RCC 7860 (cell line): ENCODE data around the gene C2.
"Not testable (repeated sequence)": the region's sequence is repeated elsewhere in the genome, so short reads cannot be mapped to it uniquely, and the experiment has no call there.

ENCODE experiments used
- DNase-seq: peaks from one replicate; pipeline ENCODE4 v3.0.0-alpha.2; 2015; ENCODE audit warnings: low spot score
- FAIRE-seq: peaks from 2 replicates; lab custom pipeline; 2012; peaks lifted over from hg19 to GRCh38; lab: Jason Lieb, UNC

C2 gene

DNA sequence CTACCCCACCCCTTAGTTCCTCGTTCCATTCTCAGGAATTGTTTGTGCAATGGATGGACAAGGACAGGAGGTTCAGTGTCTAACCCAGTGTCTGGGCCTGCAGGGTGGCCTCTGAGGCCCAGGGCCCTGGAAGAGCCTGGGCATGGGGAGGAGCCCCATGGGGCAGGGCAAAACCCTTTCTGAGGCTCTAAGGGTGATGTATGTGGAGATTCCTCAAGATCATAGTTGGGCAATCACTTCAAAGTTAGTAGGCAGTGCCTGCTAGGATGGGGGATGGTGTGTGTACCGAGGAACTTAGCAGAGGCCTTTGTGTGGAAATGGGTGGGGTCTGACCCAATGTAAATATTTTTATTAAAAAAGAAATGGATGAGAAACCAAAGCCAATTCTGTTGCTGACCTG, 6.7 kb upstream of the C2 start:
- DNase-seq = no peak
- FAIRE-seq = no peak

- no peak for FAIRE-seq
- peak; percentile 20 for DNase-seq
These were observed 4.6 kb upstream of the C2 start for GRCh38 chr6:31922942-31923341.

DNA sequence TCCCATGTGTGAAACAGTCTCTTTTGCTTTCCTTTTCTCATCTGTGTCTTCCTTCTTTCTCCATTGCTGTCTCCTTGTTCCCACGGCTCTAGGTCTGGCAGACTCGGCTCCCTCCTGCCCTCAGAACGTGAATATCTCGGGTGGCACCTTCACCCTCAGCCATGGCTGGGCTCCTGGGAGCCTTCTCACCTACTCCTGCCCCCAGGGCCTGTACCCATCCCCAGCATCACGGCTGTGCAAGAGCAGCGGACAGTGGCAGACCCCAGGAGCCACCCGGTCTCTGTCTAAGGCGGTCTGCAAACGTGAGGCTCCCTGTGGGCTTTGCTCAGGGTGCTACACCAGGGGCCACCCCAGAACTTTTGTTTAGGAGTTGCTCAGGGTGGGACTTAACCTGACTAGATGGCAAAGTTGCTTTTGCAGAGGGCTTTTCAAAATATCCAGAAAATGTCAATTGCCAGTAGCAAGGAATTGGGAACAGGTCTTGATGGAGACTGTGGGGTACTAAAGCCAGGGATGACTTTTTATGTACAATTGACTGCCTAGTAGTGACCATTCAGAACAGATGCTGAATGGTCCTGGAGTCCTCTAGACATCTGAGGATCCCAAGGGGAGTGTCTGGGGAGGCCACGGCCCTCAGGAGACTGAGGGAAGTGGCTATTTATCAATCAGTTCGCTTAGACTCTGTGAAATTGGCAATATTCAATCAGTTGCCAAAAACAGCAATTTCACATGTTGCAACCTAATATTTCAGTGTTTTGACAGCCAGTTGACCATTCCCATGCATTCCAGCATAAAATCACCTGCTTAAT, 550 bp downstream of the C2 start:
- DNase-seq (no peak), FAIRE-seq (no peak)

- DNase-seq (no peak), FAIRE-seq (no peak)
These were observed 1.1 kb downstream of the C2 start for GRCh38 chr6:31928672-31928939.

GRCh38 chr6:31930962-31931361, 3.4 kb downstream of the C2 start:
- no peak for FAIRE-seq
- no peak for DNase-seq

- DNase-seq, FAIRE-seq: not testable (repeated sequence)
These were observed 4.6 kb downstream of the C2 start for GRCh38 chr6:31932137-31932536.

GRCh38 chr6:31933537-31933936, 6.0 kb downstream of the C2 start:
- no peak for DNase-seq
- no peak for FAIRE-seq

DNA sequence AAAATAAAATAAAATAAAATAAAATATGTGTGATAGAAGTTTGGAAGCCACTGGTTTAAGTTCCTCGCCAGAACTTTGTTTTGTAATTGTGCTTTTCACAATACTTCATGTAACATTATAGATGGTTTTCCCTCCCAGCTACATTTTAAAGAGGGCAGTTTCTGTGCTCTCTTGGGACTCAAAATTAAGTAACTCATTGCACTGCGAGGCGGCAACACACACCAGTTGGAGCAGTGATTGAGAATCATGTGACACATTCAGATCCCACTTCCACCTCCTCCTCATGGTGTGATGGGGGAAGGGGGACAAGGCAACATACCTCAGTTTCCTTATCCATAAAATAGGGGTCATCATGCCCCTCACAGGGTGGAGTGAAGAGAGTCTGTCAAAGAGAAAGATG, 7.5 kb downstream of the C2 start:
- DNase-seq (no peak), FAIRE-seq (no peak)

- DNase-seq = no peak
- no peak for FAIRE-seq
These were observed 8.3 kb downstream of the C2 start for GRCh38 chr6:31935823-31936222.

- DNase-seq (peak; percentile 3), FAIRE-seq (no peak)
These were observed 12.7 kb downstream of the C2 start for GRCh38 chr6:31940256-31940664.

DNA sequence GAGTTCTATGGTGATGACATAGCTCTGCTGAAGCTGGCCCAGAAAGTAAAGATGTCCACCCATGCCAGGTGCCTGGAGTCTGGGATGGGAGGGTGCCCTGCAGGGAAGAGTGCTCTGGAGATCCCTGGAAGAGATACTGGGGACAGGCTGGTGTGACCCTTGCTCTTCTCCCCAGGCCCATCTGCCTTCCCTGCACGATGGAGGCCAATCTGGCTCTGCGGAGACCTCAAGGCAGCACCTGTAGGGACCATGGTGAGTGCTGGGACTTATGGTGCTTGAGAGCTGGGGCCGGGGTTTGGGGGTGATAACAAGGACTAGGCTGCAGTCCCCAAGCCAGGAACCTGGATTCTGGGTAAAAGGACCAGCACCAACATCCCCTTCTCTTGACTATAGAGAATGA, 16.2 kb downstream of the C2 start:
- FAIRE-seq (no peak), DNase-seq (no peak)

DNA sequence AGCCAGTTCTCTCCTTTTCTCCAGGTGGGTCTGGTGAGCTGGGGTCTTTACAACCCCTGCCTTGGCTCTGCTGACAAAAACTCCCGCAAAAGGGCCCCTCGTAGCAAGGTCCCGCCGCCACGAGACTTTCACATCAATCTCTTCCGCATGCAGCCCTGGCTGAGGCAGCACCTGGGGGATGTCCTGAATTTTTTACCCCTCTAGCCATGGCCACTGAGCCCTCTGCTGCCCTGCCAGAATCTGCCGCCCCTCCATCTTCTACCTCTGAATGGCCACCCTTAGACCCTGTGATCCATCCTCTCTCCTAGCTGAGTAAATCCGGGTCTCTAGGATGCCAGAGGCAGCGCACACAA, 17.6 kb downstream of the C2 start:
- DNase-seq = no peak
- FAIRE-seq = no peak

- no peak for FAIRE-seq
These were observed 18.2 kb downstream of the C2 start, which contains the start of gene CFB for GRCh38 chr6:31945507-31946369. TSS of gene CFB (plus strand) at chr6:31946095. CDS start at chr6:31946222, 127 bp downstream.

DNA sequence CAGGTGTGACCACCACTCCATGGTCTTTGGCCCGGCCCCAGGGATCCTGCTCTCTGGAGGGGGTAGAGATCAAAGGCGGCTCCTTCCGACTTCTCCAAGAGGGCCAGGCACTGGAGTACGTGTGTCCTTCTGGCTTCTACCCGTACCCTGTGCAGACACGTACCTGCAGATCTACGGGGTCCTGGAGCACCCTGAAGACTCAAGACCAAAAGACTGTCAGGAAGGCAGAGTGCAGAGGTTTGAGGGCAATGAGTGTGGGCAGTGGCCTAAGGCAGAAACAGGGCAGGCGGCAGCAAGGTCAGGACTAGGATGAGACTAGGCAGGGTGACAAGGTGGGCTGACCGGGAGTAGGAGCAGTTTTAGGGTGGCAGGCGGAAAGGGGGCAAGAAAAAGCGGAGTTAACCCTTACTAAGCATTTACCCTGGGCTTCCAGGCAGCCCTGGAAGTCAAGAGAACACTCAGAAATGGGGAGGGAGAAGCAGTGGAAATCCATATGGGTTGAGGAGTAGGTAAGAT, 18.9 kb downstream of the C2 start:
- FAIRE-seq (no peak), DNase-seq (no peak)

More at GRCh38 chr6:31945507-31946369, 18.2 kb downstream of the C2 start, which contains the start of gene CFB:
- peak; percentile 66 for DNase-seq

DNA sequence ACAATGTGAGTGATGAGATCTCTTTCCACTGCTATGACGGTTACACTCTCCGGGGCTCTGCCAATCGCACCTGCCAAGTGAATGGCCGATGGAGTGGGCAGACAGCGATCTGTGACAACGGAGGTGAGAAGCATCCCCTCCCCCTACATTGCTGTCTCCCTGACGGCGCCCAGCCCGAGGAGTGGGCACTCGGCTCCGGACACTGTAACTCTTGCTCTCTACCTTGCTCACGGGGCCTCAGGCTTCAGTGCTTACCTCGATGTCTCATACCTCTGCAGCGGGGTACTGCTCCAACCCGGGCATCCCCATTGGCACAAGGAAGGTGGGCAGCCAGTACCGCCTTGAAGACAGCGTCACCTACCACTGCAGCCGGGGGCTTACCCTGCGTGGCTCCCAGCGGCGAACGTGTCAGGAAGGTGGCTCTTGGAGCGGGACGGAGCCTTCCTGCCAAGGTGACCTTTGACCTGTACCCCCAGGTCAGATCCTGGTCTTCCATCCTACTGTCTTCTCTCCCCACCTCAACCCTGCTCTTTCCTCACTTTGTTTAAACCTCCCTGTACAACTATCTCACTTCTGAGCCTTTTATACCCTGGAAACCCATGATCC, 19.7 kb downstream of the C2 start:
- FAIRE-seq = no peak
- DNase-seq = no peak

DNA sequence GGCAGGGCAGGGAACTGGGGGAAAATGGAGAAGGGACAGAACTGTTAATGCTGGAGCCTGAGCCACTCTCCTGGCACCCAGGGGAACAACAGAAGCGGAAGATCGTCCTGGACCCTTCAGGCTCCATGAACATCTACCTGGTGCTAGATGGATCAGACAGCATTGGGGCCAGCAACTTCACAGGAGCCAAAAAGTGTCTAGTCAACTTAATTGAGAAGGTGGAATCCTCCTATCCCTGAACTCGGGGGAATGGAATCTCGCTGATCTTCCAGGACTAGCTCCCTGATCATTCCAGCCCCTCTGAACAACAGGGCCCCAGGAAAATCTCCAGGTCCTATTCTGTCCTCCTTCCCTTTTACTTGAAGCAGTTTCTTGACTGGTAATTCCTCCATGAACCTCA, 20.3 kb downstream of the C2 start:
- no peak for DNase-seq
- FAIRE-seq = no peak

DNA sequence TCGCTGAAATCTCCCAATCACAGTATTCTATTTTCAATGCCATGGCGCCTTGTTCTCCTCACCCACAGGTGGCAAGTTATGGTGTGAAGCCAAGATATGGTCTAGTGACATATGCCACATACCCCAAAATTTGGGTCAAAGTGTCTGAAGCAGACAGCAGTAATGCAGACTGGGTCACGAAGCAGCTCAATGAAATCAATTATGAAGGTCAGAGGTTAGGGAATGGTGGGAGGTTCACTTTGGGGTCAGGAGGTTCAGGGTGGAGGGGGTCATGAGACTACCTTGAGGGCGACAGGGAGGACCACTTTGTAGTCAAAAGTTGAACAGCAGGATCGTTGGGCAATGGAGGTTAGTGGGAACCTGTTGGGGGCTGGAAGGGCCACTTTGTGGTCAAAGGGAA, 20.8 kb downstream of the C2 start:
- FAIRE-seq = no peak
- no peak for DNase-seq

- FAIRE-seq (no peak), DNase-seq (peak; percentile 40)
These were observed 21.4 kb downstream of the C2 start for GRCh38 chr6:31948753-31949413.

DNA sequence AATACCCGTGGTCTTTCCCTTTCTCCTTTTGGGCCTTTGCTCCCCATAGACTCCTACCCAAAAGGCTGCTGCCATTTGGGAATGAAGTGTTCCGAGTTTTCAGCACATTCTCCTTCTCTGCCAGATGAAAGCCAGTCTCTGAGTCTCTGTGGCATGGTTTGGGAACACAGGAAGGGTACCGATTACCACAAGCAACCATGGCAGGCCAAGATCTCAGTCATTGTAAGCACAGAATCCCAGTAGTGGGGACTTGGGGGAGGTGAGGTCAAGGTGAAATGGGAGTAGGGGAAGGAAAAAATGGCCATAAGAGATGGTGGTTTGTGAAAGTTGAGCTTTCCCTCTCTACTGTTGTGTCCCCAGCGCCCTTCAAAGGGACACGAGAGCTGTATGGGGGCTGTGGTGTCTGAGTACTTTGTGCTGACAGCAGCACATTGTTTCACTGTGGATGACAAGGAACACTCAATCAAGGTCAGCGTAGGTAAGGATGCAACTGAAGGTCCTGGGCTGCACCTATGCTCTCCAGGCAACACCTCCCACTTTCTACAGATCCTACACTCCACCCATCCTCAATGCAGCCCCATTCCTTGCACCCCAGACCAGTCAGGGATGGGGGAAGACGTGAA, 22.5 kb downstream of the C2 start:
- DNase-seq = no peak
- FAIRE-seq = no peak

DNA sequence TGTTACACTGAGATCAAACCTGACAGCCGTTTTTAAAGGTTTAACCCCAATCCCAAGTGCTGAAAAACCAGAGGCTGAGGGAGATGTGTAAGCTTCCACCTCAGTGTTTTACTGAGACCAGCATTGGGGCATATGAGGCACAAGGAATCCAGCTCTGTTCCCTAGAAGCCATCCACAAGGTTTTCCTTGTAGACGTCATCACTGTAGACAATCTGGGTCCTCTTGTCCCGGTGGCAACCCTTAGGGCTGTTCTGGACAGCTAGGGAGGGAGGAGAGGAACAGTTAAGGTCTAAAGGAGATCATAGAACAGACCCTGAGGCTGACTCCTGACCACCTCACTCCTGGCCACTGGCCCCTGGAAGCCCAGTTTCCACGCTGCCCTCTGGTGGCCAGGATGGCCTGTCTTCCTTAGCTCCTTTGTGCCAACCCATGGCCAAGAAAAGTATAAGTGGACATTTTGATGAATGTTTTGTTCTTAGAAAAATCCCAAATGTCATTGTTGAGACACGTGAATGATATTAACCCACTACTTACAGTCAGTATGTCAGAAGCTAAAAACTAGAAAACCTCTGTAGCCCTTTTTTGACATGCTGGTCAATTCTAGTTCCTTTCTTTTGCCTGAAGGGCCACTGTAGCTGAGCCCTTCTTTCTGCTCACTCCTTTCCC, 24.8 kb downstream of the C2 start:
- DNase-seq (peak; percentile 27), FAIRE-seq (no peak)
